PC-3 (cell line): ENCODE measurements around the gene CNTNAP2.

Experiments used
- CTCF ChIP-seq: fragments of 300-600 bp; sonication (generic); conservative IDR thresholded peaks from 2 replicates; pipeline ENCODE4 v1.5.1; 2017; ENCODE audit warnings: antibody characterized with exemption, low read depth, mild to moderate bottlenecking, low read length
- EZH2phosphoT487 ChIP-seq: fragments of 300-600 bp; sonication (generic); IDR thresholded peaks from 2 replicates; pipeline ENCODE4 v1.6.1; 2018; ENCODE audit warnings: mild to moderate bottlenecking, antibody characterized with exemption, low read length, borderline replicate concordance

GRCh38 chr7:148337246-148337965, 2220.8 kb downstream of the CNTNAP2 start:
- TF ChIP-seq CTCF (no peak), EZH2phosphoT487 (no peak)
